ENCODE measurements around the gene TRIM26. TPM values are rescaled to one million over a fixed set of nuclear protein-coding genes. Genes with fewer than 3 reads are reported as not detected.

Gene TRIM26
- total RNA-seq, 4 donors from 2014 or later, result 32.5 to 45.7 (median 38.8) TPM

DNA sequence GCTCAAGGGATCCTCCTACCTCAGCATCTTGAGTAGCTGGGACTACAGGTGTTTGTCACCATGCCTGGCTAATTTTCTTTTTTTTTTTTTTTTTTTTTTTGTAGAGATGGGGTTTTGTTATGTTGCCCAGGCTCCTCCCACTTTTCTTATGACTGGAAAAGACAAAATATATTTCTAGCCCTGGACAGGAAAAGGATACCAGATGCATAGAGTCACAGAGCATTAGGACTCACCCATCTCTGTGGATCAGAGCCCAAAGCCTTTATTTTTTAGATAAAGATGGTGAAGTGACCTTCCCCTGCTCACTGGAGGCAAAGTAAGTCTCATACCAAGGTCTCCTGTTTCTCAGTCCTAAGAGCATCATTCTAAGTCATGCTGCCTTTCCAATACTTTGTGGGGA lies 55.6 kb downstream of the TRIM26 start:
- TF ChIP-seq, protein P1, sequence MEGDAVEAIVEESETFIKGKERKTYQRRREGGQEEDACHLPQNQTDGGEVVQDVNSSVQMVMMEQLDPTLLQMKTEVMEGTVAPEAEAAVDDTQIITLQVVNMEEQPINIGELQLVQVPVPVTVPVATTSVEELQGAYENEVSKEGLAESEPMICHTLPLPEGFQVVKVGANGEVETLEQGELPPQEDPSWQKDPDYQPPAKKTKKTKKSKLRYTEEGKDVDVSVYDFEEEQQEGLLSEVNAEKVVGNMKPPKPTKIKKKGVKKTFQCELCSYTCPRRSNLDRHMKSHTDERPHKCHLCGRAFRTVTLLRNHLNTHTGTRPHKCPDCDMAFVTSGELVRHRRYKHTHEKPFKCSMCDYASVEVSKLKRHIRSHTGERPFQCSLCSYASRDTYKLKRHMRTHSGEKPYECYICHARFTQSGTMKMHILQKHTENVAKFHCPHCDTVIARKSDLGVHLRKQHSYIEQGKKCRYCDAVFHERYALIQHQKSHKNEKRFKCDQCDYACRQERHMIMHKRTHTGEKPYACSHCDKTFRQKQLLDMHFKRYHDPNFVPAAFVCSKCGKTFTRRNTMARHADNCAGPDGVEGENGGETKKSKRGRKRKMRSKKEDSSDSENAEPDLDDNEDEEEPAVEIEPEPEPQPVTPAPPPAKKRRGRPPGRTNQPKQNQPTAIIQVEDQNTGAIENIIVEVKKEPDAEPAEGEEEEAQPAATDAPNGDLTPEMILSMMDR (IDR thresholded peaks at IDR 0.05), result no peak
- no peak for ATAC-seq (ENCODE audit: low FRiP score)
- no peak for DNase-seq (ENCODE audit: low spot score)

DNA sequence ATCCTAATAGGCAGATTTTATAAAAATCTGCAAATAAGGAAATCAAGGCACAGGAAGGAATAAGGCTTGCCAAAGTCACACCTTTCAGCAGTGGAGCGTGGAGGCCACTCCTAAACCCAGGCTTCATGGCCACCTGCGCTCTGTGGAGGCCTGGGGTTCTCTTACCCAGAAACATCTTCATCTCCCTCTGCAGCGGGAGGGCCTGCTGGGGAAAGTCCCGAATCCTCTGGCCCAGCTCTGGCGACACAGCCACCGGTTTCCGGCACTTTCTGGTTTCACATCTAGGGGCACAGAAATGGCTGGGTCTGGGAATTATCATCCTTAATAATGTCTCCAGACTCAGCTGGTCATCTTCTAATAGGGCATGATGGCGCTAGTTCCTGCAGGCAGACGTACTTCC lies 56.4 kb downstream of the TRIM26 start:
- DNase-seq (ENCODE audit: low spot score) (no peak), ATAC-seq (ENCODE audit: low FRiP score) (no peak)
- TF ChIP-seq, protein P1 (IDR thresholded peaks at IDR 0.05), result no peak

DNA sequence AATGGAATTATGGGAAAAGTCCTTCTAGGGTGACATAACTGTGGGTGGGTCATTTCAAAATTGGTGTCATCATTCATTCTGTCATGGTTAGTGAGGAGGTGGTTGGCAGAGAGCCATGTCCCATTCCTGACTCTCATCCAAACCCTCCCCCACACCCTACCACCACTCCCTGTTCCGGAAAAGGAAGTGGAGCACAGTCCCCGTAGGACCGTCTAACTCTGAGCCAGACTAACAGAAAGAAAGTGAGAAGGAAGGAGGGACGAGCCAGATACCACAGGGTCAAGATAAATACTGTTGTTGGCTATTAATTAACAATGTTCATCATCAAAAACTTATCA lies 57.0 kb downstream of the TRIM26 start:
- DNase-seq (ENCODE audit: low spot score) (no peak), ATAC-seq (ENCODE audit: low FRiP score) (peak; percentile 63)
- TF ChIP-seq, protein P1 (IDR thresholded peaks at IDR 0.05), result no peak

DNA sequence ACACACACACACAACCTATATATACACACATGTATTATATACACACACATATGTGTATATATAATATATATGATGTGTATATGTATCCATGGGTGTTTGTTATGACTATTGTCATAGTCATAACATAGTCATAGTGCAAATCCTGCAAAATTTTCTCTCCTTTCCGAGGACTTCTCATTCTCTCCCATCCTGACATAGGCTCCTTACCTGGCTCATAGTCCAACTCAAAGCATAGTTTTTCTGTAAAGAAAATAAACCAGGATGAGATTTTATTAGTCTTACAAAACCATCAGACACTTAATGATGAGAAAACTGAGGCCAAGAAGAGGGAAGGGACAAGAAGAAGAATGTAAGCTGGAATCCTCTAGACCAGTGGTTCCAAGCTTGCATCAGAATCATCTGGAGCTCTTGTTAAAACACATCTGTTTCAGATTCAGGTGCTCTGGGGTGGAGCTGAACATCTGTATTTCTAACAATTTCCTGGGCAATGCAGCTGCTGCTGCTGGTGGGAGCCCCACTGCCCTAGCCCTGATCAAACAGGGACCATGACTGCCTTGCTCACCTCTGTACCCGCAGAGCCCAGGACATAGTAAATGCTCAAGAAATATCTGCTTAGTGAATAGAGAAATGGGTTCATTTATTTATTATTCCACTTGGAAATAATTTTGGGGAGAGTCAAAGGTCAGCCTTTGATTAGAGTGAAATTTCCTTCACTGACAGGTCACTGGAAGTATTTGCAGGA lies 57.5 kb downstream of the TRIM26 start:
- DNase-seq (ENCODE audit: low spot score) (no peak), ATAC-seq (ENCODE audit: low FRiP score) (no peak)
- TF ChIP-seq, protein P1 (IDR thresholded peaks at IDR 0.05), result no peak

DNA sequence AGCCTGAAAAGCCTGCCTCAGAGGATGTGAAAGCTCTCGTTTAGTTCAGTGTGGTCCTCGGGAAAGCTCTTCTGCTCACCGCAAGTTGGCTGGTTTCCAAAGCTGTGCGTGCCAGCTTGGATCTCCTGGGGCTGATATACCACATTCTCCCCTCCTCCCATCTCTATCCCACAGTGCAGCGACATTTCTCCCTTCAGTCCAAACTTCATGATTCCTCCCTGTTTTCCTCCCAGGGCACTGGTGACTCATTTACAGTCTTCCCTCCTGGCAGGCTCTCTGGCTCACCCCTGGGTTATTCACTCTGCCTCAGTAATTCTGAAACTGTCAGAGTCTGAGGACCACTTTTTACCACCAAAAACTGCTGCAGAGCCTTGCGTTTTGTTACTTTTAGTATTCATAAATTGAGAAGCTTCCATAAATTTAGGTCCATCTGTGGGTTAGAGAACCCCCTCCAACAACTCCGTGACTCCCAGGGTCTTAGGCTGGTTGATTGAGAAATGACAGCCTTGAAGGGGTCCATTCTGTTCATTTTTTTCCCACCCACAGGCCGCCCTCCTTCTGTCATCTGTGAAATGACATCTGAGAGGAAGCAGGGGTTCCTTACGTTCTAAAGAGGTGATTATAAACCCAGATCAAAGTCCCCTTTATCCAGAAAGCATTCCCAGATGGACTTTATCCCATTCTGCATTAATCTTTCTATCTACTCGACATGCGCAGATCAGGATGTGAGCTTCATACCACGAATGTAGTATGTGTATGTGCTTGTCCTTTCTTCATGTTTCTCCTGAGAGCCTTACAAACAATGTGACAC lies 58.3 kb downstream of the TRIM26 start:
- peak; percentile 18 for ATAC-seq (ENCODE audit: low FRiP score)
- no peak for DNase-seq (ENCODE audit: low spot score)
- TF ChIP-seq, protein P1 (IDR thresholded peaks at IDR 0.05), result no peak

DNA sequence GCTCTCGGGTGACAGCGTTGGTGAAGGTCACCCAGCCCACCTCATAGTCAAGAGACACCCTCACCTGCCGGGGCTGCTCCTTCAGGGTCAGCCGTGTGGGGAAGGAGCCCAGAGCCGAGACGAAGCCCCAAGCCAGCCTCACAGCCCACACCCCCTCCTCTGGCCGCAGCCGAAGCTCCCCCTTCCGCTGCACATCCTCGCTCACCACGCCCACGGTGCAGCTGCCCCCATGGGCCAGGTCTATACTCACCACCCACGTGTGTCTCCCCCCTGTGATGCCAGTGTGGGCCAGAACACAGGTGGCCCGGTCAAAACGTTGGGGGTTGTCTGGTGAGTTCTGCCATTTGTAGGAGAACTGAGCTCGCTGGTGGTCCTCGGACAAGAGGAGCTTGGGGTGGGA lies 59.1 kb downstream of the TRIM26 start:
- TF ChIP-seq, protein P1 (IDR thresholded peaks at IDR 0.05), result no peak
- DNase-seq (ENCODE audit: low spot score) (no peak), ATAC-seq (ENCODE audit: low FRiP score) (no peak)
